ENCODE measurements around the gene COPA.

DNA sequence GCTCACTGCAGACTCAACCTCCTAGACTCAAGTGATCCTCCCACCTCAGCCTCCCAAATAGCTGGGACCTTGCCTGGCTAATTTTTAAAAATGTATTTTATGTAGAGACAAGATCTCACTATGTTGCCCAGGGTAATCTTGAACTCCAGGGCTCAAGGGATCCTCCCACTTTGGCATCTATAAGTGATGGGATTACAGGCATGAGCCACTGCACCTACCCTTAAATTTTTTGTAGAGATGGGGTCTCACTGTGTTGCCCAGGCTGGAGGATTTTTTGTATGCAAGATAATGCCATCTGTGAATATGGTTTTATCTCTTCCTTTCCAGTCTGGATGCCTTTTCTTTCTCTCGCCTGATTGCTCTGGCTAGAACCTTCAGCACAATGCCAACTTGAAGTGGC lies 72.0 kb downstream of the COPA start:
- no peak for TF ChIP-seq POLR2A (IDR thresholded peaks at IDR 0.05)
- TF ChIP-seq, protein P1, sequence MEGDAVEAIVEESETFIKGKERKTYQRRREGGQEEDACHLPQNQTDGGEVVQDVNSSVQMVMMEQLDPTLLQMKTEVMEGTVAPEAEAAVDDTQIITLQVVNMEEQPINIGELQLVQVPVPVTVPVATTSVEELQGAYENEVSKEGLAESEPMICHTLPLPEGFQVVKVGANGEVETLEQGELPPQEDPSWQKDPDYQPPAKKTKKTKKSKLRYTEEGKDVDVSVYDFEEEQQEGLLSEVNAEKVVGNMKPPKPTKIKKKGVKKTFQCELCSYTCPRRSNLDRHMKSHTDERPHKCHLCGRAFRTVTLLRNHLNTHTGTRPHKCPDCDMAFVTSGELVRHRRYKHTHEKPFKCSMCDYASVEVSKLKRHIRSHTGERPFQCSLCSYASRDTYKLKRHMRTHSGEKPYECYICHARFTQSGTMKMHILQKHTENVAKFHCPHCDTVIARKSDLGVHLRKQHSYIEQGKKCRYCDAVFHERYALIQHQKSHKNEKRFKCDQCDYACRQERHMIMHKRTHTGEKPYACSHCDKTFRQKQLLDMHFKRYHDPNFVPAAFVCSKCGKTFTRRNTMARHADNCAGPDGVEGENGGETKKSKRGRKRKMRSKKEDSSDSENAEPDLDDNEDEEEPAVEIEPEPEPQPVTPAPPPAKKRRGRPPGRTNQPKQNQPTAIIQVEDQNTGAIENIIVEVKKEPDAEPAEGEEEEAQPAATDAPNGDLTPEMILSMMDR (IDR thresholded peaks at IDR 0.05) = no peak
